HG02852 (cell line): ENCODE data around the gene EFCAB5.

Source experiments
- ATAC-seq: cut with Tn5 transposase; IDR thresholded peaks from one replicate; pipeline ENCODE4 v1.9.1; 2021; ENCODE audit warnings: mild to moderate bottlenecking, moderate library complexity; ENCODE audit not compliant: unreplicated experiment

The EFCAB5 gene

GRCh38 chr17:30153463-30153862 lies 212.0 kb downstream of the EFCAB5 start:
- ATAC-seq, result no peak

GRCh38 chr17:30155389-30155788 lies 214.0 kb downstream of the EFCAB5 start:
- no peak for ATAC-seq
